T-helper 17 cell (primary cell): ENCODE data around the gene MYCN. TPM values are rescaled to one million over a fixed set of nuclear protein-coding genes. Genes with fewer than 3 reads are reported as not detected.

Experiments
- ATAC-seq: fragments of 150-1000 bp; cut with Tn5 transposase; 2 replicates; pipeline ENCODE4 v1.10.0; 2021; ENCODE audit warnings: mild to moderate bottlenecking, moderate library complexity
- DNase-seq, 3 donors: peaks; one replicate each; pipeline versions ENCODE4 v3.0.0 to v3.0.0-alpha.2; 2020 to 2021
- H3K9me3 ChIP-seq: one replicate; pipeline ENCODE4 v1.7.0; 2013; ENCODE audit warnings: low read length, mild to moderate bottlenecking; ENCODE audit not compliant: control insufficient read depth, poor library complexity, severe bottlenecking
- H3K27ac Mint-ChIP-seq: one replicate; pipeline ENCODE4 v1.8.0; 2022; ENCODE audit warnings: mild to moderate bottlenecking, moderate library complexity, mixed read lengths
- H3K27me3 Mint-ChIP-seq: one replicate; pipeline ENCODE4 v1.8.0; 2022; ENCODE audit warnings: mixed read lengths
- H3K36me3 Mint-ChIP-seq: one replicate; pipeline ENCODE4 v1.8.0; 2022; ENCODE audit warnings: low read depth, mixed read lengths
- H3K4me1 Mint-ChIP-seq: one replicate; pipeline ENCODE4 v1.8.0; 2022; ENCODE audit warnings: mild to moderate bottlenecking, mixed read lengths
- H3K4me3 Mint-ChIP-seq: one replicate; pipeline ENCODE4 v1.8.0; 2022; ENCODE audit warnings: mild to moderate bottlenecking, moderate library complexity, mixed read lengths
- total RNA-seq, 4 donors: library from RNA in 2 of 4; stranded (reverse) in 2 of 4; gene quantifications; one replicate each; pipeline ENCODE4 v1.2.3 and lab custom pipeline; 2022 to 2026

MYCN gene
- total RNA-seq, 2 donors from 2014 or later = 0.37 TPM; not detected in 1

- no peaks in the 10 kb centered on the region for H3K9me3 ChIP-seq
- no peak overlapping the region for H3K27ac Mint-ChIP-seq
- no peak overlapping the region for H3K4me3 Mint-ChIP-seq
- H3K27me3 Mint-ChIP-seq = peaks cover 5% of the 10 kb centered on the region
- no peak for DNase-seq
- ATAC-seq = no peak
- H3K4me1 Mint-ChIP-seq = peaks cover 8% of the 10 kb centered on the region
- no peaks in the 10 kb centered on the region for H3K36me3 Mint-ChIP-seq
These were observed 31.6 kb downstream of the MYCN start for GRCh38 chr2:15971831-15972522.

GRCh38 chr2:15973481-15974401 lies 33.4 kb downstream of the MYCN start:
- Mint-ChIP-seq H3K27me3 (peaks cover 5% of the 10 kb centered on the region), H3K4me1 (no peaks in the 10 kb centered on the region), H3K27ac (no peak overlapping the region), H3K4me3 (no peak overlapping the region), H3K36me3 (no peaks in the 10 kb centered on the region)
- no peak for DNase-seq
- ATAC-seq = no peak
- no peaks in the 10 kb centered on the region for H3K9me3 ChIP-seq

- DNase-seq (no peak), ATAC-seq (no peak)
- H3K36me3 Mint-ChIP-seq = no peaks in the 10 kb centered on the region
- no peaks in the 10 kb centered on the region for H3K4me1 Mint-ChIP-seq
- no peak overlapping the region for H3K27ac Mint-ChIP-seq
- H3K4me3 Mint-ChIP-seq = no peak overlapping the region
- peaks cover 5% of the 10 kb centered on the region for H3K27me3 Mint-ChIP-seq
- H3K9me3 ChIP-seq = no peaks in the 10 kb centered on the region
These were observed 34.4 kb downstream of the MYCN start for GRCh38 chr2:15974565-15975260.

GRCh38 chr2:15975261-15975600 lies 34.9 kb downstream of the MYCN start:
- H3K27ac Mint-ChIP-seq = no peak overlapping the region
- H3K36me3 Mint-ChIP-seq = no peaks in the 10 kb centered on the region
- no peaks in the 10 kb centered on the region for H3K4me1 Mint-ChIP-seq

GRCh38 chr2:15975676-15976075 lies 35.3 kb downstream of the MYCN start:
- ATAC-seq (no peak), DNase-seq (no peak)
- H3K4me3 Mint-ChIP-seq = no peak overlapping the region
- H3K27ac Mint-ChIP-seq = no peak overlapping the region
- H3K9me3 ChIP-seq = no peaks in the 10 kb centered on the region
- H3K27me3 Mint-ChIP-seq = peaks cover 5% of the 10 kb centered on the region
- H3K4me1 Mint-ChIP-seq = no peaks in the 10 kb centered on the region
- no peaks in the 10 kb centered on the region for H3K36me3 Mint-ChIP-seq

More at GRCh38 chr2:15975261-15975600, 34.9 kb downstream of the MYCN start:
- ATAC-seq (no peak), DNase-seq (no peak)
- Mint-ChIP-seq H3K27me3 (peaks cover 5% of the 10 kb centered on the region), H3K4me3 (no peak overlapping the region)
- no peaks in the 10 kb centered on the region for H3K9me3 ChIP-seq

- no peak for ATAC-seq
- Mint-ChIP-seq H3K27me3 (peaks cover 5% of the 10 kb centered on the region), H3K27ac (no peak overlapping the region), H3K36me3 (no peaks in the 10 kb centered on the region), H3K4me1 (no peaks in the 10 kb centered on the region), H3K4me3 (no peak overlapping the region)
- H3K9me3 ChIP-seq = no peaks in the 10 kb centered on the region
- no peak for DNase-seq
These were observed 36.0 kb downstream of the MYCN start for GRCh38 chr2:15976354-15976753.

- Mint-ChIP-seq H3K27me3 (peaks cover 6% of the 10 kb centered on the region), H3K4me1 (no peaks in the 10 kb centered on the region), H3K4me3 (no peak overlapping the region), H3K27ac (no peak overlapping the region), H3K36me3 (no peaks in the 10 kb centered on the region)
- no peak for ATAC-seq
- H3K9me3 ChIP-seq = no peaks in the 10 kb centered on the region
- no peak for DNase-seq
These were observed 38.9 kb downstream of the MYCN start for GRCh38 chr2:15979051-15979758.

GRCh38 chr2:15979759-15980604 lies 39.6 kb downstream of the MYCN start:
- no peaks in the 10 kb centered on the region for H3K9me3 ChIP-seq
- no peak for DNase-seq
- Mint-ChIP-seq H3K4me1 (no peaks in the 10 kb centered on the region), H3K27me3 (peaks cover 6% of the 10 kb centered on the region), H3K27ac (no peak overlapping the region), H3K4me3 (no peak overlapping the region), H3K36me3 (no peaks in the 10 kb centered on the region)
- ATAC-seq = no peak

GRCh38 chr2:15980605-15981098 lies 40.3 kb downstream of the MYCN start:
- H3K27ac Mint-ChIP-seq = no peak overlapping the region
- ATAC-seq = no peak
- H3K4me3 Mint-ChIP-seq = no peak overlapping the region

GRCh38 chr2:15981646-15982045 lies 41.3 kb downstream of the MYCN start:
- no peak for DNase-seq
- no peak overlapping the region for H3K4me3 Mint-ChIP-seq
- peaks cover 6% of the 10 kb centered on the region for H3K27me3 Mint-ChIP-seq
- no peak overlapping the region for H3K27ac Mint-ChIP-seq
- ATAC-seq = no peak
- no peaks in the 10 kb centered on the region for H3K4me1 Mint-ChIP-seq
- no peaks in the 10 kb centered on the region for H3K9me3 ChIP-seq
- H3K36me3 Mint-ChIP-seq = no peaks in the 10 kb centered on the region

More at GRCh38 chr2:15980605-15981098, 40.3 kb downstream of the MYCN start:
- Mint-ChIP-seq H3K27me3 (peaks cover 6% of the 10 kb centered on the region), H3K36me3 (no peaks in the 10 kb centered on the region), H3K4me1 (no peaks in the 10 kb centered on the region)
- H3K9me3 ChIP-seq = no peaks in the 10 kb centered on the region
- DNase-seq = no peak

- ATAC-seq = no peak
- Mint-ChIP-seq H3K4me1 (no peaks in the 10 kb centered on the region), H3K36me3 (no peaks in the 10 kb centered on the region), H3K4me3 (no peak overlapping the region), H3K27me3 (peaks cover 6% of the 10 kb centered on the region), H3K27ac (no peak overlapping the region)
- H3K9me3 ChIP-seq = no peaks in the 10 kb centered on the region
- no peak for DNase-seq
These were observed 42.1 kb downstream of the MYCN start for GRCh38 chr2:15982285-15983044.
